Measurements from ENCODE around the gene DOCK3. TPM values are rescaled to one million over a fixed set of nuclear protein-coding genes. Genes with fewer than 3 reads are reported as not detected.

DOCK3 gene
- total and polyA plus RNA-seq, 10 of the 15 experiments (the other 5 are each of a cell fraction or from before 2014, with no cell fraction given) = 0.02 to 0.52 (median 0.04) TPM; not detected in 5

DNA sequence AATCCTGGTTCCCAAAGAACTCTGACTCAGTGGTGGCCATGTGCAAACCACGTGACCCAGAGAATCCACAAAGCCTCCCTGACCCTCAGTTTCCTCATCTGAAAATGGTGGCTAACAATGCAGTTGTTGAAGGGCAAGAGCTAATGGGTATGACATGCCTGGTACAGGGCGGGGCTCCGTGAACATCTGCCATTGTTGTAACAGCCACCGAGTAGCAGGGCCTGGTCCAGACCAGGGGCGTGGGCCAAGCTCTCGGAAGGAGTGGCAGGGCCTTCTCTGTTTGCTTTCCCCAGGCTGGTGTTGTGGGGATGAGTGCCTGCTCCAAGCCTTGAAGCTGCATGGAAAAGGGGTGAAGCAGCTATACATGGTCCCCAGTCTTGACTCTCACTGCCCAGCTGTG lies 44.3 kb upstream of the DOCK3 start:
- ChIA-PET SMC1A (ENCODE audit: uncharacterized antibody, unreplicated experiment) (interaction anchor here (1.2 to 5.7 kb wide), 3 partner anchors 7 to 15 kb away, joined by 5 to 26 read pairs (median 12); partner anchors contain the start of gene MAPKAPK3), POLR2A (no interaction called here), CTCF (interaction anchor here (1.0 to 3.1 kb wide), 4 partner anchors 10 to 162 kb away, joined by 3 to 13 read pairs (median 8); no protein-coding TSS in a partner anchor), RAD21 (ENCODE audit: unreplicated experiment) (interaction anchor here (2.4 kb wide), 1 partner anchor 12 kb away, joined by 7 read pairs; no protein-coding TSS in a partner anchor)
- ATAC-seq (no peak), DNase-seq (ENCODE audit: low read depth, low spot score) (no peak), FAIRE-seq (no peak)
- Histone ChIP-seq H3K79me2 (ENCODE audit: control insufficient read depth, insufficient read depth, low read length) (no peaks in the 10 kb centered on the region), H3K27ac (ENCODE audit: control insufficient read depth, insufficient read depth) (no peak overlapping the region), H4K20me1 (ENCODE audit: control insufficient read depth, insufficient read depth) (no peaks in the 10 kb centered on the region), H2AFZ (ENCODE audit: control insufficient read depth, low read depth, low read length) (no peak overlapping the region), H3K9me3 (replicated peaks; ENCODE audit: control insufficient read depth, insufficient read depth, low read length) (no peaks in the 10 kb centered on the region), H3K4me2 (ENCODE audit: control insufficient read depth, insufficient read depth) (no peak overlapping the region), H3K4me3 (no peak overlapping the region), H3K9ac (ENCODE audit: control insufficient read depth, insufficient read depth, low read length) (no peak overlapping the region), H3K36me3 (ENCODE audit: control insufficient read depth in 2 of 2, insufficient read depth in 2 of 2, low read length in 1 of 2) (peaks cover 0 to 6% of the 10 kb centered on the region in 2 experiments; a peak in 2 of 4 replicates), H3K27me3 (replicated peaks in 1 of 2; ENCODE audit: control insufficient read depth in 2 of 2, insufficient read depth in 2 of 2, low read length in 1 of 2) (no peaks in the 10 kb centered on the region), H3K4me1 (ENCODE audit: control insufficient read depth, insufficient read depth, low read length) (peaks cover 10% of the 10 kb centered on the region)
- TF ChIP-seq NFYA (IDR thresholded peaks at IDR 0.05; ENCODE audit: borderline replicate concordance, low read depth, low read length) (no peak), CUX1 (IDR thresholded peaks at IDR 0.05; ENCODE audit: insufficient replicate concordance, low read depth, low read length) (no peak), RAD51 (IDR thresholded peaks at IDR 0.05) (no peak), SRF (IDR thresholded peaks at IDR 0.05; ENCODE audit: low read depth in 2 of 2, low read length in 2 of 2) (no peak), BMI1 (IDR thresholded peaks at IDR 0.05; ENCODE audit: borderline replicate concordance) (no peak), PML (IDR thresholded peaks at IDR 0.05; ENCODE audit: low read length) (no peak)
- TF ChIP-seq, protein P1, sequence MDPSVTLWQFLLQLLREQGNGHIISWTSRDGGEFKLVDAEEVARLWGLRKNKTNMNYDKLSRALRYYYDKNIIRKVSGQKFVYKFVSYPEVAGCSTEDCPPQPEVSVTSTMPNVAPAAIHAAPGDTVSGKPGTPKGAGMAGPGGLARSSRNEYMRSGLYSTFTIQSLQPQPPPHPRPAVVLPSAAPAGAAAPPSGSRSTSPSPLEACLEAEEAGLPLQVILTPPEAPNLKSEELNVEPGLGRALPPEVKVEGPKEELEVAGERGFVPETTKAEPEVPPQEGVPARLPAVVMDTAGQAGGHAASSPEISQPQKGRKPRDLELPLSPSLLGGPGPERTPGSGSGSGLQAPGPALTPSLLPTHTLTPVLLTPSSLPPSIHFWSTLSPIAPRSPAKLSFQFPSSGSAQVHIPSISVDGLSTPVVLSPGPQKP (IDR thresholded peaks at IDR 0.05; ENCODE audit: low read depth, low read length) = no peak
- TF ChIP-seq, protein P2, sequence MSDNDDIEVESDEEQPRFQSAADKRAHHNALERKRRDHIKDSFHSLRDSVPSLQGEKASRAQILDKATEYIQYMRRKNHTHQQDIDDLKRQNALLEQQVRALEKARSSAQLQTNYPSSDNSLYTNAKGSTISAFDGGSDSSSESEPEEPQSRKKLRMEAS (IDR thresholded peaks at IDR 0.05; ENCODE audit: low read depth, low read length) = no peak
- BruUV-seq (replicated peaks) = no TSS peak
- 91% methylated on average over 6 of the region's 6 CpGs for WGBS (ENCODE audit: insufficient coverage, insufficient replicate concordance, low lambda C conversion rate, missing lambda C conversion rate)
- intact Hi-C loops (cut with micrococcal nuclease; ENCODE audit: unreplicated experiment) = no loop called here
- in situ Hi-C loops (cut with MboI) = no loop called here
